DOHH2 (cell line): ENCODE measurements around the gene ZFYVE19.
A peak's percentile ranks its signal among the peaks of the same experiment; 100 is the strongest.

Experiments used
- H3F3A ChIP-seq: fragments of 200-600 bp; sonication (generic), shearing (Covaris generic); 2 replicates; pipeline ENCODE4 v1.6.0; 2016; ENCODE audit warnings: antibody characterized with exemption, mild to moderate bottlenecking; ENCODE audit not compliant: control insufficient read depth, insufficient read depth
- H3K27ac ChIP-seq: fragments of 200-600 bp; sonication (generic); 2 replicates; pipeline ENCODE4 v1.5.1; 2014; ENCODE audit warnings: low read depth, mild to moderate bottlenecking, low read length, moderate library complexity
- H3K27me3 ChIP-seq: fragments of 200-600 bp; sonication (generic); 2 replicates; pipeline ENCODE4 v1.6.1; 2014; ENCODE audit warnings: mild to moderate bottlenecking, low read length, mixed read lengths; ENCODE audit not compliant: control insufficient read depth
- H3K36me3 ChIP-seq: fragments of 200-600 bp; sonication (generic); 2 replicates; pipeline ENCODE4 v1.6.1; 2014; ENCODE audit warnings: mild to moderate bottlenecking, low read length, moderate library complexity, mixed read lengths; ENCODE audit not compliant: control insufficient read depth
- H3K4me1 ChIP-seq: fragments of 200-600 bp; sonication (generic); 2 replicates; pipeline ENCODE4 v1.6.1; 2014; ENCODE audit warnings: mild to moderate bottlenecking, low read length, mixed read lengths; ENCODE audit not compliant: control insufficient read depth
- H3K4me2 ChIP-seq: fragments of 200-600 bp; sonication (generic); 2 replicates; pipeline ENCODE4 v1.6.0; 2014; ENCODE audit warnings: mild to moderate bottlenecking, low read length, moderate library complexity
- H3K4me3 ChIP-seq: fragments of 200-600 bp; sonication (generic); 2 replicates; pipeline ENCODE4 v1.5.1; 2014; ENCODE audit warnings: mild to moderate bottlenecking, low read length, mixed read lengths
- H3K79me2 ChIP-seq: fragments of 200-600 bp; sonication (generic); 2 replicates; pipeline ENCODE4 v1.6.1; 2014; ENCODE audit warnings: mild to moderate bottlenecking, low read length, mixed read lengths; ENCODE audit not compliant: control insufficient read depth
- H3K9me2 ChIP-seq: fragments of 200-600 bp; sonication (generic); replicated peaks from 2 replicates; pipeline ENCODE4 v1.6.1; 2014; ENCODE audit warnings: mild to moderate bottlenecking, low read length, mixed read lengths; ENCODE audit not compliant: control insufficient read depth
- H3K9me3 ChIP-seq: fragments of 200-600 bp; sonication (generic); 2 replicates; pipeline ENCODE4 v1.6.1; 2014; ENCODE audit warnings: antibody characterized with exemption, low read length, mixed read lengths; ENCODE audit not compliant: control insufficient read depth, insufficient read depth
- H4K20me1 ChIP-seq: fragments of 200-600 bp; sonication (generic); 2 replicates; pipeline ENCODE4 v1.6.0; 2014; ENCODE audit warnings: low read depth, mild to moderate bottlenecking, antibody characterized with exemption, low read length, moderate library complexity; ENCODE audit not compliant: control insufficient read depth, insufficient read depth
- EZH2phosphoT487 ChIP-seq: fragments of 200-600 bp; sonication (generic); IDR thresholded peaks from 2 replicates; pipeline ENCODE4 v1.6.1; 2017; ENCODE audit warnings: borderline replicate concordance, mild to moderate bottlenecking, antibody characterized with exemption, low read length, moderate library complexity, mixed read lengths
- TF ChIP-seq, protein P1 (sequence below): fragments of 200-600 bp; sonication (generic); IDR thresholded peaks from one replicate; pipeline ENCODE4 v1.5.1; 2014; ENCODE audit warnings: antibody characterized with exemption, mild to moderate bottlenecking, low read depth, low read length; ENCODE audit not compliant: poor library complexity, severe bottlenecking

Gene ZFYVE19

DNA sequence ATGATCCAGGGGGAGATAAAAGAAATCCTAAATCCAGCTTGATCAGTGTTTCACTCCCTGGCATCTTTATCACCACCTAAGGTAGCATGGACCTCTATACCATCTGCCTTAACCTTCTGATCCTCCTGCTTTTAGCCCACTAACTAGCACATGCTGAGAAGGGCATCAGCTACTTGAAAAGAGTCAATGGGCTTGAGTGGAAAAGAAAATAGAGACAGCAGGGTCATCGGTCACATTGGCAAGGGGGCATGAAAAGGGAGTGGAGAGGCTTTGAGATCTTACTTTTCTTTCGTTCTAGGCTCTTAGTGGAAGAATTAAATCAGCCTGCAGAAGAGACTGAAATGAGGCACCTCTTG is 239 bp upstream of the ZFYVE19 start:
- Histone ChIP-seq H3K4me3 (peak overlapping the region; percentile 92), H3K4me1 (peaks cover 23% of the 10 kb centered on the region), H3K27me3 (no peaks in the 10 kb centered on the region), H3K9me3 (no peaks in the 10 kb centered on the region), H3K9me2 (no peaks in the 10 kb centered on the region), H4K20me1 (no peaks in the 10 kb centered on the region), H3K4me2 (peak overlapping the region; percentile 97), H3K36me3 (peaks cover 12% of the 10 kb centered on the region), H3K79me2 (peaks cover 38% of the 10 kb centered on the region), H3K27ac (peak overlapping the region; percentile 83), H3F3A (no peaks in the 10 kb centered on the region)
- TF ChIP-seq EZH2phosphoT487 = no peak
- TF ChIP-seq, protein P1, sequence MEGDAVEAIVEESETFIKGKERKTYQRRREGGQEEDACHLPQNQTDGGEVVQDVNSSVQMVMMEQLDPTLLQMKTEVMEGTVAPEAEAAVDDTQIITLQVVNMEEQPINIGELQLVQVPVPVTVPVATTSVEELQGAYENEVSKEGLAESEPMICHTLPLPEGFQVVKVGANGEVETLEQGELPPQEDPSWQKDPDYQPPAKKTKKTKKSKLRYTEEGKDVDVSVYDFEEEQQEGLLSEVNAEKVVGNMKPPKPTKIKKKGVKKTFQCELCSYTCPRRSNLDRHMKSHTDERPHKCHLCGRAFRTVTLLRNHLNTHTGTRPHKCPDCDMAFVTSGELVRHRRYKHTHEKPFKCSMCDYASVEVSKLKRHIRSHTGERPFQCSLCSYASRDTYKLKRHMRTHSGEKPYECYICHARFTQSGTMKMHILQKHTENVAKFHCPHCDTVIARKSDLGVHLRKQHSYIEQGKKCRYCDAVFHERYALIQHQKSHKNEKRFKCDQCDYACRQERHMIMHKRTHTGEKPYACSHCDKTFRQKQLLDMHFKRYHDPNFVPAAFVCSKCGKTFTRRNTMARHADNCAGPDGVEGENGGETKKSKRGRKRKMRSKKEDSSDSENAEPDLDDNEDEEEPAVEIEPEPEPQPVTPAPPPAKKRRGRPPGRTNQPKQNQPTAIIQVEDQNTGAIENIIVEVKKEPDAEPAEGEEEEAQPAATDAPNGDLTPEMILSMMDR = no peak

DNA sequence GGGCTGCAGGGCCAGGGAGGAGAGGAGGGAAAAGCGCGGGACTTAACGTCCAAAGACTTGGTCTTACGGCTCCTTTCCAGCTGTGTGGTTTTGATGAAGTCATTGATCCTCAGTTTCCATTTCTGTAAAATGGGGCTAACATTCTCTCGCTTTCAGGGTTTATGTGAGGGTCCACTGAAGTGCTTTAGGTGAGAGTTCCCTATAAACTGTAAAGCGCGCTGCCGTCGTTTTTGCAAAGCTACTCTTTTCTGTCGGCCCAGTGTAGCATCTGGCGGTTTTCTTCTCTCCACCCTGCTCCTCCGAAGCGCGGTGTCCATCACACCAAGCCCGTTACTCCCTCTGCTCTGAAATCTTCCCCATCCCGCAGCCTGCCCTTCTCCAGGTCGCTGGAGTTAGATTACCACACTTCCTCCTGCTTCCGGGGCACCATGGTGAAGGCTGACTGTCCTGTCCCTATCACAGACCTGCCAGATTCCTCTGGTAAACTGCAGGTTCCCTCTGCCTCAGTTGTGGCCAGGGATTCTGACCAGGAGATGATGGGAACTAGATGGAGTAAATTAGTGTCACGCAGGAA is 1.1 kb downstream of the ZFYVE19 start:
- TF ChIP-seq EZH2phosphoT487 = no peak
- TF ChIP-seq, protein P1 = no peak
- H3K27ac ChIP-seq = no peak overlapping the region

DNA sequence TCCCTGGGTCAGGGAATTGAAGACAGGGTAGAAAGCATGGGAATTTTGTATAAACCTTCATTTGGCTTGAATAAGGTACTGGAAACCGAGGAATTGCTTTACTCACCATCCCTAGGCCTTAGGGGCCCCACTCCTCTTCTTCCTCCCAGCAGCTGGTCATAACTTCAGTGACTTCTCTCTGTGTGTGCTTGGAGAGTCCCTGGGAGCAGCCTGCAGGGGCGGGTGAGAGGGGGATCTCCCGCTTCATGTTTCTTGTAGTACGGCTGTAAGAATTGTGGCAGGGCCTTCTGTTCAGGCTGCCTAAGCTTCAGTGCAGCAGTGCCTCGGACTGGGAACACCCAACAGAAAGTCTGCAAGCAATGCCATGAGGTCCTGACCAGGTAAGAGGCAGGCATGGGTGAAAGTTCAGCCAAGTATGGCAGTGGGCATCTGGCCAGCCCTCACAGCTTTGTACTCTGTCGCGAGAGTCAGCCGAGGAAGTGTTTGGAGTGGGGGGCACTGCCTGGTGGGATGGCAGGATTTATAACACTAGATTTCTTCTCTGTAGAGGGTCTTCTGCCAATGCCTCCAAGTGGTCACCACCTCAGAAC is 2.1 kb downstream of the ZFYVE19 start:
- H3K4me2 ChIP-seq = peak overlapping the region; percentile 97

More for the DNA sequence above, 1.1 kb downstream of the ZFYVE19 start:
- H3K4me1 ChIP-seq = peaks cover 23% of the 10 kb centered on the region
- peaks cover 17% of the 10 kb centered on the region for H3K36me3 ChIP-seq
- H4K20me1 ChIP-seq = no peaks in the 10 kb centered on the region
- no peaks in the 10 kb centered on the region for H3K27me3 ChIP-seq
- H3K4me3 ChIP-seq = peak overlapping the region; percentile 92
- H3K79me2 ChIP-seq = peaks cover 33% of the 10 kb centered on the region
- peak overlapping the region; percentile 97 for H3K4me2 ChIP-seq
- no peaks in the 10 kb centered on the region for H3K9me3 ChIP-seq
- H3F3A ChIP-seq = no peaks in the 10 kb centered on the region
- H3K9me2 ChIP-seq = no peaks in the 10 kb centered on the region

More for the DNA sequence above, 2.1 kb downstream of the ZFYVE19 start:
- H3K4me1 ChIP-seq = peaks cover 23% of the 10 kb centered on the region
- no peaks in the 10 kb centered on the region for H3K27me3 ChIP-seq
- peaks cover 18% of the 10 kb centered on the region for H3K36me3 ChIP-seq
- no peaks in the 10 kb centered on the region for H3K9me2 ChIP-seq
- no peaks in the 10 kb centered on the region for H4K20me1 ChIP-seq
- H3K9me3 ChIP-seq = no peaks in the 10 kb centered on the region
- no peak overlapping the region for H3K27ac ChIP-seq
- peaks cover 27% of the 10 kb centered on the region for H3K79me2 ChIP-seq
- TF ChIP-seq, protein P1 = no peak
- no peak for TF ChIP-seq EZH2phosphoT487
- no peaks in the 10 kb centered on the region for H3F3A ChIP-seq
- H3K4me3 ChIP-seq = peak overlapping the region; percentile 92
